ENCODE data around the gene LAD1. TPM values are rescaled to one million over a fixed set of nuclear protein-coding genes. Genes with fewer than 3 reads are reported as not detected.

The LAD1 gene
- total and polyA plus RNA-seq, 2 donors (not counting 1 experiment from before 2014, with no cell fraction given) = not detected

- no peaks in the 10 kb centered on the region for H3K79me2 ChIP-seq (ENCODE audit: control insufficient read depth, insufficient read depth, low read length)
- no peaks in the 10 kb centered on the region for H3K4me1 ChIP-seq (ENCODE audit: control insufficient read depth, extremely low read depth, insufficient read depth, low read length)
- TF ChIP-seq CTCF (conservative IDR thresholded peaks at IDR 0.05 in 1 of 2, IDR thresholded peaks at IDR 0.05 in 1 of 2; ENCODE audit: low read depth in 1 of 2, low read length in 2 of 2) = no peak
- no peak for TF ChIP-seq EZH2 (IDR thresholded peaks at IDR 0.05; ENCODE audit: low read length, missing control alignments)
- no peak overlapping the region for H3K4me2 ChIP-seq (ENCODE audit: extremely low read depth, insufficient read depth, low read length)
- no peaks in the 10 kb centered on the region for H4K20me1 ChIP-seq (ENCODE audit: control insufficient read depth, extremely low read depth, insufficient read depth, low read length)
- no peak overlapping the region for H3K27ac ChIP-seq (ENCODE audit: insufficient read depth, low read length)
- no peaks in the 10 kb centered on the region for H3K36me3 ChIP-seq (ENCODE audit: control insufficient read depth, insufficient read depth, low read length)
- DNase-seq (ENCODE audit: low read depth in 2 of 2) = no peak
- H3K9ac ChIP-seq (ENCODE audit: insufficient read depth, low read length) = no peak overlapping the region
- H2AFZ ChIP-seq (ENCODE audit: low read length) = no peak overlapping the region
- peaks cover 12% of the 10 kb centered on the region for H3K27me3 ChIP-seq (ENCODE audit: control insufficient read depth, insufficient read depth, low read length)
- no peak overlapping the region for H3K4me3 ChIP-seq (replicated peaks in 1 of 4; ENCODE audit: control extremely low read depth in 1 of 4, insufficient read depth in 1 of 4, low read depth in 3 of 4, low read length in 4 of 4)
- H3K9me3 ChIP-seq (ENCODE audit: control insufficient read depth, insufficient read depth, low read depth, low read length) = no peaks in the 10 kb centered on the region
Observed at GRCh38 chr1:201334325-201335173, 64.6 kb downstream of the LAD1 start.

GRCh38 chr1:201332616-201333335 lies 66.3 kb downstream of the LAD1 start:
- Histone ChIP-seq H3K27me3 (ENCODE audit: control insufficient read depth, insufficient read depth, low read length) (peaks cover 15% of the 10 kb centered on the region), H3K4me3 (replicated peaks in 1 of 4; ENCODE audit: control extremely low read depth in 1 of 4, insufficient read depth in 1 of 4, low read depth in 3 of 4, low read length in 4 of 4) (no peak overlapping the region), H2AFZ (ENCODE audit: low read length) (no peak overlapping the region), H3K36me3 (ENCODE audit: control insufficient read depth, insufficient read depth, low read length) (no peaks in the 10 kb centered on the region), H3K4me1 (ENCODE audit: control insufficient read depth, extremely low read depth, insufficient read depth, low read length) (no peaks in the 10 kb centered on the region), H3K27ac (ENCODE audit: insufficient read depth, low read length) (no peak overlapping the region), H3K9me3 (ENCODE audit: control insufficient read depth, insufficient read depth, low read depth, low read length) (no peaks in the 10 kb centered on the region), H3K9ac (ENCODE audit: insufficient read depth, low read length) (no peak overlapping the region), H3K79me2 (ENCODE audit: control insufficient read depth, insufficient read depth, low read length) (no peaks in the 10 kb centered on the region), H4K20me1 (ENCODE audit: control insufficient read depth, extremely low read depth, insufficient read depth, low read length) (no peaks in the 10 kb centered on the region), H3K4me2 (ENCODE audit: extremely low read depth, insufficient read depth, low read length) (no peak overlapping the region)
- TF ChIP-seq CTCF (conservative IDR thresholded peaks at IDR 0.05 in 1 of 2, IDR thresholded peaks at IDR 0.05 in 1 of 2; ENCODE audit: low read depth in 1 of 2, low read length in 2 of 2) = no peak
- no peak for TF ChIP-seq EZH2 (IDR thresholded peaks at IDR 0.05; ENCODE audit: low read length, missing control alignments)
- no peak for DNase-seq (ENCODE audit: low read depth in 2 of 2)

- no peaks in the 10 kb centered on the region for H3K79me2 ChIP-seq (ENCODE audit: control insufficient read depth, insufficient read depth, low read length)
- no peaks in the 10 kb centered on the region for H3K9me3 ChIP-seq (ENCODE audit: control insufficient read depth, insufficient read depth, low read depth, low read length)
- no peak overlapping the region for H3K4me3 ChIP-seq (replicated peaks in 1 of 4; ENCODE audit: control extremely low read depth in 1 of 4, insufficient read depth in 1 of 4, low read depth in 3 of 4, low read length in 4 of 4)
- H3K27me3 ChIP-seq (ENCODE audit: control insufficient read depth, insufficient read depth, low read length) = peaks cover 15% of the 10 kb centered on the region
- H3K27ac ChIP-seq (ENCODE audit: insufficient read depth, low read length) = no peak overlapping the region
- no peaks in the 10 kb centered on the region for H3K4me1 ChIP-seq (ENCODE audit: control insufficient read depth, extremely low read depth, insufficient read depth, low read length)
- H3K4me2 ChIP-seq (ENCODE audit: extremely low read depth, insufficient read depth, low read length) = no peak overlapping the region
- no peak overlapping the region for H2AFZ ChIP-seq (ENCODE audit: low read length)
- no peak for TF ChIP-seq EZH2 (IDR thresholded peaks at IDR 0.05; ENCODE audit: low read length, missing control alignments)
- no peak for TF ChIP-seq CTCF (conservative IDR thresholded peaks at IDR 0.05 in 1 of 2, IDR thresholded peaks at IDR 0.05 in 1 of 2; ENCODE audit: low read depth in 1 of 2, low read length in 2 of 2)
- no peaks in the 10 kb centered on the region for H3K36me3 ChIP-seq (ENCODE audit: control insufficient read depth, insufficient read depth, low read length)
- no peak overlapping the region for H3K9ac ChIP-seq (ENCODE audit: insufficient read depth, low read length)
- H4K20me1 ChIP-seq (ENCODE audit: control insufficient read depth, extremely low read depth, insufficient read depth, low read length) = no peaks in the 10 kb centered on the region
- DNase-seq (ENCODE audit: low read depth in 2 of 2) = no peak
Observed at GRCh38 chr1:201332021-201332420, 67.1 kb downstream of the LAD1 start.

Data from fibroblast of lung (primary cell).